ENCODE results near the gene PHAF1.

PHAF1 gene

GRCh38 chr16:67158637-67159600 lies 49.2 kb downstream of the PHAF1 start:
- Histone ChIP-seq H3K27ac (peak overlapping the region; percentile 43), H3K4me3 (ENCODE audit: low read depth, low read length) (peak overlapping the region; percentile 95), H3K36me3 (ENCODE audit: control insufficient read depth, insufficient read depth, low read length) (no peaks in the 10 kb centered on the region), H2AFZ (peak overlapping the region; percentile 82), H3K79me2 (no peaks in the 10 kb centered on the region), H3K4me1 (peaks cover 7% of the 10 kb centered on the region), H3K4me2 (ENCODE audit: low read length) (peak overlapping the region; percentile 95), H3K27me3 (ENCODE audit: control insufficient read depth, insufficient read depth, low read length) (no peaks in the 10 kb centered on the region), H3K9me3 (ENCODE audit: control insufficient read depth, low read length) (no peaks in the 10 kb centered on the region), H3K9ac (peak overlapping the region; percentile 3)
- TF ChIP-seq CTCF (IDR thresholded peaks at IDR 0.05) = no peak

- Histone ChIP-seq H3K9me3 (ENCODE audit: control insufficient read depth, low read length) (no peaks in the 10 kb centered on the region), H3K4me3 (ENCODE audit: low read depth, low read length) (peak overlapping the region; percentile 95), H3K27ac (no peak overlapping the region), H2AFZ (peak overlapping the region; percentile 82), H3K4me1 (peaks cover 11% of the 10 kb centered on the region), H3K79me2 (no peaks in the 10 kb centered on the region), H3K9ac (no peak overlapping the region), H3K36me3 (ENCODE audit: control insufficient read depth, insufficient read depth, low read length) (no peaks in the 10 kb centered on the region), H3K4me2 (ENCODE audit: low read length) (peak overlapping the region; percentile 95), H3K27me3 (ENCODE audit: control insufficient read depth, insufficient read depth, low read length) (no peaks in the 10 kb centered on the region)
- TF ChIP-seq CTCF (IDR thresholded peaks at IDR 0.05) = no peak
Measured at GRCh38 chr16:67161595-67162058, 51.9 kb downstream of the PHAF1 start.

GRCh38 chr16:67162506-67163163 lies 52.9 kb downstream of the PHAF1 start:
- Histone ChIP-seq H3K27ac (peak overlapping the region; percentile 74), H3K4me2 (ENCODE audit: low read length) (peak overlapping the region; percentile 76), H3K36me3 (ENCODE audit: control insufficient read depth, insufficient read depth, low read length) (no peaks in the 10 kb centered on the region), H3K9ac (no peak overlapping the region), H3K4me3 (ENCODE audit: low read depth, low read length) (peak overlapping the region; percentile 75), H3K4me1 (peaks cover 12% of the 10 kb centered on the region), H3K27me3 (ENCODE audit: control insufficient read depth, insufficient read depth, low read length) (no peaks in the 10 kb centered on the region), H3K79me2 (no peaks in the 10 kb centered on the region), H2AFZ (peak overlapping the region; percentile 80), H3K9me3 (ENCODE audit: control insufficient read depth, low read length) (no peaks in the 10 kb centered on the region)
- TF ChIP-seq CTCF (IDR thresholded peaks at IDR 0.05) = no peak

- no peaks in the 10 kb centered on the region for H3K9me3 ChIP-seq (ENCODE audit: control insufficient read depth, low read length)
- peak overlapping the region; percentile 80 for H2AFZ ChIP-seq
- no peaks in the 10 kb centered on the region for H3K27me3 ChIP-seq (ENCODE audit: control insufficient read depth, insufficient read depth, low read length)
- H3K27ac ChIP-seq = peak overlapping the region; percentile 74
- peak overlapping the region; percentile 75 for H3K4me3 ChIP-seq (ENCODE audit: low read depth, low read length)
- no peaks in the 10 kb centered on the region for H3K79me2 ChIP-seq
- H3K9ac ChIP-seq = no peak overlapping the region
- no peaks in the 10 kb centered on the region for H3K36me3 ChIP-seq (ENCODE audit: control insufficient read depth, insufficient read depth, low read length)
- peak overlapping the region; percentile 76 for H3K4me2 ChIP-seq (ENCODE audit: low read length)
- H3K4me1 ChIP-seq = peaks cover 12% of the 10 kb centered on the region
- no peak for TF ChIP-seq CTCF (IDR thresholded peaks at IDR 0.05)
Measured at GRCh38 chr16:67163164-67163998, 53.6 kb downstream of the PHAF1 start.
